GM12878 (cell line): Measurements from ENCODE around the gene SPATA19. TPM values are rescaled to one million over a fixed set of nuclear protein-coding genes. Genes with fewer than 3 reads are reported as not detected.

Experiments used
- ATAC-seq: fragments of 200-7000 bp; cut with Tn5 transposase; 3 replicates; pipeline ENCODE4 v1.9.1; 2020; ENCODE audit warnings: mild to moderate bottlenecking, moderate library complexity
- BruUV-seq: library from RNA; stranded (reverse); fragments of 400-500 nt; replicated peaks from 2 replicates; lab custom pipeline; 2021; lab: Mats Ljungman, UMichigan
- CTCF ChIA-PET: fragments of 300-600 bp; sonication (Branson Sonifier 250); formaldehyde crosslinking; extraction: SDS; loops from one replicate; lab custom pipeline; 2021; ENCODE audit warnings: inconsistent platforms; lab: Yijun Ruan, JAX
- POLR2A ChIA-PET: fragments of 350-600 bp; formaldehyde crosslinking; extraction: SDS; loops from one replicate; lab custom pipeline; 2021; ENCODE audit warnings: inconsistent platforms; lab: Charles Lee
- RAD21 ChIA-PET: fragments of 300-600 bp; sonication (Branson Sonifier 250); formaldehyde crosslinking; loops from one replicate; lab custom pipeline; 2023; ENCODE audit warnings: antibody characterized with exemption; ENCODE audit not compliant: unreplicated experiment; lab: Charles Lee
- SMC1A ChIA-PET: fragments of 300-600 bp; sonication (Branson Sonifier 250); formaldehyde crosslinking; loops from one replicate; lab custom pipeline; 2023; ENCODE audit not compliant: unreplicated experiment, uncharacterized antibody; lab: Charles Lee
- DNase-seq: peaks from one replicate; pipeline ENCODE4 v3.0.0-alpha.2; 2011; ENCODE audit warnings: low read depth, low spot score
- FAIRE-seq: peaks from 3 replicates; lab custom pipeline; 2011; peaks lifted over from hg19 to GRCh38; lab: Jason Lieb, UNC
- H2AFZ ChIP-seq: 2 replicates; pipeline ENCODE4 v1.6.0; 2011; ENCODE audit warnings: low read depth, low read length, control low read depth; ENCODE audit not compliant: control insufficient read depth
- H3K27ac ChIP-seq: 2 replicates; pipeline ENCODE4 v1.5.1; 2011; ENCODE audit warnings: control low read depth; ENCODE audit not compliant: control insufficient read depth, insufficient read depth
- H3K27me3 ChIP-seq, 2 experiments: replicated peaks in 1 of 2; 2 replicates each; pipeline versions ENCODE4 v1.6.0 to v1.6.1; 2011; ENCODE audit warnings: low read length in 1 of 2; ENCODE audit not compliant: control insufficient read depth in 2 of 2, insufficient read depth in 2 of 2
- H3K36me3 ChIP-seq, 2 experiments: 2 replicates each; pipeline ENCODE4 v1.5.1; 2011; ENCODE audit warnings: low read length in 1 of 2; ENCODE audit not compliant: control insufficient read depth in 2 of 2, insufficient read depth in 2 of 2
- H3K4me1 ChIP-seq: 2 replicates; pipeline ENCODE4 v1.6.1; 2011; ENCODE audit warnings: mild to moderate bottlenecking, low read length, moderate library complexity, mixed read lengths; ENCODE audit not compliant: control insufficient read depth, insufficient read depth
- H3K4me2 ChIP-seq: 2 replicates; pipeline ENCODE4 v1.6.0; 2011; ENCODE audit warnings: control low read depth; ENCODE audit not compliant: control insufficient read depth, insufficient read depth
- H3K4me3 ChIP-seq: fragments of 200-600 bp; sonication (generic); 2 replicates; pipeline ENCODE4 v1.5.1; 2016
- H3K79me2 ChIP-seq: 2 replicates; pipeline ENCODE4 v1.6.0; 2011; ENCODE audit warnings: low read length; ENCODE audit not compliant: control insufficient read depth, insufficient read depth
- H3K9ac ChIP-seq: 2 replicates; pipeline ENCODE4 v1.8.0; 2011; ENCODE audit warnings: low read length, control low read depth, mixed read lengths; ENCODE audit not compliant: control insufficient read depth, insufficient read depth
- H3K9me3 ChIP-seq: replicated peaks from 3 replicates; pipeline ENCODE4 v1.5.1; 2011; ENCODE audit warnings: mild to moderate bottlenecking, low read length; ENCODE audit not compliant: control insufficient read depth, insufficient read depth
- H4K20me1 ChIP-seq: 2 replicates; pipeline ENCODE4 v1.6.0; 2011; ENCODE audit not compliant: control insufficient read depth, insufficient read depth
- BMI1 ChIP-seq: fragments of 450-650 bp; IDR thresholded peaks from 2 replicates; pipeline ENCODE4 v1.6.1; 2016; ENCODE audit warnings: mild to moderate bottlenecking, moderate library complexity, borderline replicate concordance
- CEBPZ ChIP-seq: fragments of 150-350 bp; IDR thresholded peaks from 2 replicates; pipeline ENCODE4 v1.6.1; 2016; ENCODE audit warnings: low read depth, low read length
- E2F8 ChIP-seq: fragments of 450-650 bp; IDR thresholded peaks from 2 replicates; pipeline ENCODE4 v1.6.1; 2018; ENCODE audit warnings: mild to moderate bottlenecking, low read depth, moderate library complexity; ENCODE audit not compliant: partially characterized antibody
- HDAC6 ChIP-seq: fragments of 200-600 bp; sonication (generic); IDR thresholded peaks from one replicate; pipeline ENCODE4 v1.8.0; 2017; ENCODE audit warnings: antibody characterized with exemption; ENCODE audit not compliant: unreplicated experiment
- IKZF2 ChIP-seq, 2 experiments: fragments of 450-650 bp; IDR thresholded peaks; 2 replicates each; pipeline ENCODE4 v1.6.1; 2017; ENCODE audit warnings: mild to moderate bottlenecking in 2 of 2, moderate library complexity in 2 of 2
- IRF5 ChIP-seq: fragments of 450-650 bp; IDR thresholded peaks from 2 replicates; pipeline ENCODE4 v1.6.1; 2017; ENCODE audit warnings: borderline replicate concordance
- LARP7 ChIP-seq: fragments of 450-650 bp; IDR thresholded peaks from 2 replicates; pipeline ENCODE4 v1.6.1; 2017; ENCODE audit warnings: mild to moderate bottlenecking
- MAX ChIP-seq: IDR thresholded peaks from 2 replicates; pipeline ENCODE4 v1.6.1; 2012; ENCODE audit warnings: low read depth, low read length, improper control_type of control experiment
- MEF2B ChIP-seq: fragments of 450-650 bp; IDR thresholded peaks from 2 replicates; pipeline ENCODE4 v1.6.1; 2018; ENCODE audit warnings: mild to moderate bottlenecking, moderate library complexity; ENCODE audit not compliant: partially characterized antibody, poor library complexity, severe bottlenecking
- NFYB ChIP-seq: IDR thresholded peaks from 2 replicates; pipeline ENCODE4 v1.6.1; 2011; ENCODE audit warnings: low read depth, mild to moderate bottlenecking, low read length, improper control_type of control experiment, moderate library complexity; ENCODE audit not compliant: insufficient read depth
- NR2F1 ChIP-seq: fragments of 450-650 bp; conservative IDR thresholded peaks from 2 replicates; pipeline ENCODE4 v1.6.1; 2017; ENCODE audit warnings: mild to moderate bottlenecking
- PAX5 ChIP-seq: IDR thresholded peaks from 2 replicates; pipeline ENCODE4 v1.6.1; 2011; ENCODE audit warnings: low read depth, low read length, borderline replicate concordance
- RAD21 ChIP-seq: IDR thresholded peaks from 2 replicates; pipeline ENCODE4 v1.6.1; 2011; ENCODE audit warnings: mild to moderate bottlenecking, low read depth, low read length, moderate library complexity; ENCODE audit not compliant: insufficient read depth
- RCOR1 ChIP-seq: conservative IDR thresholded peaks from 2 replicates; pipeline ENCODE4 v1.6.1; 2012; ENCODE audit warnings: low read depth, low read length, improper control_type of control experiment
- SIX5 ChIP-seq: IDR thresholded peaks from 2 replicates; pipeline ENCODE4 v1.6.1; 2011; ENCODE audit warnings: mild to moderate bottlenecking, low read depth, low read length, moderate library complexity; ENCODE audit not compliant: severe bottlenecking
- TCF7 ChIP-seq: IDR thresholded peaks from 2 replicates; pipeline ENCODE4 v1.6.1; 2014; ENCODE audit warnings: antibody characterized with exemption, borderline replicate concordance
- ZBED1 ChIP-seq: IDR thresholded peaks from 2 replicates; pipeline ENCODE4 v1.6.1; 2016; ENCODE audit warnings: borderline replicate concordance
- WGBS: methylation state at CpG from one replicate; pipeline ENCODE4 v1.1.6; 2016; ENCODE audit warnings: low lambda C conversion rate; ENCODE audit not compliant: insufficient replicate concordance, insufficient coverage; ENCODE audit errors: missing lambda C conversion rate; 5-methylcytosine and 5-hydroxymethylcytosine counted together
- in situ Hi-C: fragments of 300-500 bp; cut with MboI; formaldehyde crosslinking; loops from 9 replicates; pipeline ENCODE4 v1.14.3; 2018; ENCODE audit warnings: mixed read lengths
- intact Hi-C: fragments of 100-400 bp; cut with micrococcal nuclease; formaldehyde crosslinking; loops from one replicate; pipeline ENCODE4 v1.14.2; 2022; ENCODE audit not compliant: unreplicated experiment
- polyA plus RNA-seq, 11 experiments: library from polyadenylated mRNA; depleted of rRNA in 4 of 11; unstranded in 6 of 11; stranded (reverse) in 5 of 11; fragments of >200 nt; fragmentation: Nextera tagmentation in 4 of 11; fragmentation: Illumina TruSeq in 1 of 11; extraction: Ambion mirVana in 4 of 11; extraction: Trizol in 1 of 11; gene quantifications; 1 replicate in 1 of 11; 2 replicates in 10 of 11; pipeline versions ENCODE4 v1.2.1 to v1.2.3, GENCODE V29; 2011 to 2016; ENCODE audit warnings: inconsistent platforms in 2 of 11, missing spikeins in 2 of 11, low read depth in 1 of 11
- total RNA-seq, 4 experiments: library from RNA; depleted of rRNA in 3 of 4; stranded (reverse); fragments of >200 nt in 3 of 4; fragmentation: Illumina TruSeq in 1 of 4; extraction: Trizol in 1 of 4; gene quantifications; 2 replicates each; pipeline versions ENCODE4 v1.2.1 to v1.2.3, GENCODE V29; 2013 to 2021

Gene SPATA19
- total and polyA plus RNA-seq, 10 of the 15 experiments (the other 5 are each of a cell fraction or from before 2014, with no cell fraction given) = not detected

GRCh38 chr11:133815636-133816035, 29.7 kb downstream of the SPATA19 start:
- ATAC-seq = no peak
- SMC1A ChIA-PET = interaction anchor here (0.6 kb wide), 1 partner anchor 15 kb away, joined by 3 read pairs; no protein-coding TSS in a partner anchor
- FAIRE-seq = no peak
- under 1% methylated on average over 5 of the region's 5 CpGs for WGBS
- no peak overlapping the region for H3K4me3 ChIP-seq
- no peak overlapping the region for H3K4me2 ChIP-seq
- H3K9ac ChIP-seq = no peak overlapping the region
- CTCF ChIA-PET = no interaction called here
- POLR2A ChIA-PET = no interaction called here
- no peaks in the 10 kb centered on the region for H3K9me3 ChIP-seq
- in situ Hi-C loops = no loop called here
- no peak for DNase-seq
- no peaks in the 10 kb centered on the region for H3K79me2 ChIP-seq
- H3K4me1 ChIP-seq = no peaks in the 10 kb centered on the region
- BruUV-seq = no TSS peak
- H4K20me1 ChIP-seq = no peaks in the 10 kb centered on the region
- H3K27me3 ChIP-seq = no peaks in the 10 kb centered on the region; a peak in 1 of 4 replicates
- no peak overlapping the region for H3K27ac ChIP-seq
- H2AFZ ChIP-seq = no peak overlapping the region
- TF ChIP-seq IRF5 (no peak), NFYB (no peak), RCOR1 (no peak), LARP7 (no peak), ZBED1 (no peak), E2F8 (no peak), SIX5 (no peak), PAX5 (no peak), MAX (no peak), NR2F1 (no peak), MEF2B (no peak), TCF7 (no peak), IKZF2 (IDR thresholded peaks at IDR 0.05) (no peak), CEBPZ (no peak), HDAC6 (no peak), RAD21 (no peak), BMI1 (no peak)
- RAD21 ChIA-PET = no interaction called here
- H3K36me3 ChIP-seq = no peaks in the 10 kb centered on the region
- intact Hi-C loops = no loop called here
